NOMO-1 treated with dmso at 0.1 percent for 144 hours (cell line): ENCODE data around the gene AGAP3.
A peak's percentile ranks its signal among the peaks of the same experiment; 100 is the strongest.

Experiments
- DNase-seq: peaks from one replicate; lab custom pipeline; 2025; ENCODE audit not compliant: unreplicated experiment; lab: John Stamatoyannopoulos, UW

The AGAP3 gene

GRCh38 chr7:151073990-151074389 is 12.3 kb upstream of the AGAP3 start:
- DNase-seq, result no peak

DNA sequence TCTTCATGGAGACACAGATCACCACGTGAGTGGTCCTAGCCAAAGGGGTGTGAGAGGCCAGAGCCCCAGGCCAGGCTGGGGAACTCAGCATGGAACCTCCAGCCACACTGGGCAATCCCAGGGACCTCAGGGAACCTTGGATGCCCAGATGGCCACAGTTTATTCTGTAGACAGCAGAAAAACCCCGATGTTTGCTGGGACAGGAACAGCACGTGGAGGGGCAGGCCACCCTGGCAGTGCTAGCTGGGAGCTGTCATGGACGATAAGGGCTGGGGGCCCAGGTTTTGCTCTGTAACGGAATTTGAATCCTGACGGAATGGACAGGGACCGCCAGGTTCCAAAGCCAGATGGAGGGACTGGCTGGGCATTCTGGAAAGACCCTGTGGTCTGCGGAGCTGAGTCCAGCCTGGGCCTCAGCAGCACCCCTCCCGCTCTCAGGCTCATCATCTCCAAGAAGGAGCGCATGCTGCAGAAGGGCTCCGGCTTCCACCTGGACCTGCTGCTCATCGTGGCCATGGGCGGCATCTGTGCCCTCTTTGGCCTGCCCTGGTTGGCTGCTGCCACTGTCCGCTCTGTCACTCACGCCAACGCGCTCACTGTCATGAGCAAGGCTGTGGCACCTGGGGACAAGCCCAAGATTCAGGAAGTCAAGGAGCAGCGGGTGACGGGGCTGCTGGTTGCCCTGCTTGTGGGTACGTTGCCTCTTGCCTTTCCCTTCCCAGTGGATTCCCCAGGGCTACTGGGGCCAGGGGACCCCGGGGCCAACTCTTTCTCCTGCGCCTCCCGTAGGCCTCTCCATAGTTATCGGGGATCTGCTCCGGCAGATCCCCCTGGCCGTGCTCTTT is 11.2 kb upstream of the AGAP3 start:
- no peak for DNase-seq

- no peak for DNase-seq
Measured at GRCh38 chr7:151075662-151075971, 10.7 kb upstream of the AGAP3 start.

- no peak for DNase-seq
Measured at GRCh38 chr7:151075978-151076426, 10.3 kb upstream of the AGAP3 start.

GRCh38 chr7:151076863-151077704 is 9.2 kb upstream of the AGAP3 start:
- no peak for DNase-seq

GRCh38 chr7:151077705-151078232 is 8.5 kb upstream of the AGAP3 start:
- DNase-seq, result no peak

DNA sequence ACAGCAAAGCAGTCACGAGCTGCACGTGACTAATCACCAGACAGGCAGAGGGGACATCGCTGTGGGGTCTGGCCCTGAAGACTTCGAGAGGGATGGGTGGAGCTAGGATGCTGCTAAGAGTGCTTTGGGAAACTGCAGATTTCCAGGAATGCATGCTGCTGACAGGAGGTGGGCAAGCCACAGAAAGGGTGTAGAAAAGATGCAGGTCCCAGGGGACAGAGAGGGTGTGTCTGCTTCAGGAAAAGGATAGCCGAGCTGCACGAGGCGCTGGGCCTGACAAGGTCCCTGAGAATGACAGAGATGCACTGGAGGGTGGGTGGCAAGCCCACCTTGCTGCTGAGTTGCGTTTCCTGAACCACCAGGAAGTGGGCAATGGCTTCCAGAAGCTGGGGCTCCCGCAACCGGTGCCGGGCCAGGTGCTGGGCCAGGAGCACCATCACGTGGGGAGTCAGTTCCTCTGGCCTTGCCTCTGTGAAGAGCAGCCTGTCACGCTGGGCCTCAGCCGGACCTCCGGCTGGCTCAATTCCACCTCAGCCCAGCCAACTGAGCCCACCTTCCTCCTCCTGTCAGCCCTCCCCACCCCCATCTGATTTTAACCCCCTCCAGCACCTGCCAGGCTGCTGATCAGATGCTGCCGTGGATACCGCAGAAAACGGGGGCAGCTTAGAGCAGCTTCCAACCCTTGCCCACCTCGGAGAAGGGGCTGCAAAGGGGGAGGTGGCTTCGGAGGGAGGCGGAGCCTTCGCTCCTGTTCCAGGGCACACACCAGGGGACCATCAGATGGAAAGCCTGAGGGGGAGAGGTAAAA is 7.8 kb upstream of the AGAP3 start:
- no peak for DNase-seq

- no peak for DNase-seq
Measured at GRCh38 chr7:151079199-151079910, 6.9 kb upstream of the AGAP3 start.

- no peak for DNase-seq
Measured at GRCh38 chr7:151080067-151080521, 6.2 kb upstream of the AGAP3 start.

- DNase-seq, result peak; percentile 63
Measured at GRCh38 chr7:151080522-151081169, 5.6 kb upstream of the AGAP3 start, which contains the start of gene FASTK. Gene FASTK, minus strand, starts transcription at chr7:151080809. Its CDS starts 43 bp downstream, at chr7:151080766.

- no peak for DNase-seq
Measured at GRCh38 chr7:151081170-151082101, 4.8 kb upstream of the AGAP3 start.

- no peak for DNase-seq
Measured at GRCh38 chr7:151082141-151083070, 3.9 kb upstream of the AGAP3 start.

GRCh38 chr7:151083071-151083823 is 3.0 kb upstream of the AGAP3 start, which contains the start of gene TMUB1:
Gene TMUB1, minus strand, starts transcription at chr7:151083493. Its CDS starts 930 bp downstream, at chr7:151082563.
- DNase-seq, result no peak

DNA sequence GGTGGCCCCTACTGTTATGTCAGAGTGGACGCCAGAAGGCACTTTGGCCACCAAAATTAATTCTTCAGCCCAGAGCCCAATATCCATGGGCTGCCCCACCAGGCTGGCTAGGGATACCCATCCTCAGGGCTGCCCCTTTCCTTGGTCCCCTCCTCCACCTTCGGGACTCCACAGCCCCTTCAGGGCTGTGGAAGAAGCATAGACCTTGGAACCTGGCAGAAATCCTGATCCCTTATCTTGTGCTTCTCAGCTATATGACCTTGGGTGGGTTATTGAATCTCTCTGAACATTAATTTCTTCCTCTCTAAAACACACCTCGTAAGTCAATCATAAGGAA is 2.5 kb upstream of the AGAP3 start:
- no peak for DNase-seq

DNA sequence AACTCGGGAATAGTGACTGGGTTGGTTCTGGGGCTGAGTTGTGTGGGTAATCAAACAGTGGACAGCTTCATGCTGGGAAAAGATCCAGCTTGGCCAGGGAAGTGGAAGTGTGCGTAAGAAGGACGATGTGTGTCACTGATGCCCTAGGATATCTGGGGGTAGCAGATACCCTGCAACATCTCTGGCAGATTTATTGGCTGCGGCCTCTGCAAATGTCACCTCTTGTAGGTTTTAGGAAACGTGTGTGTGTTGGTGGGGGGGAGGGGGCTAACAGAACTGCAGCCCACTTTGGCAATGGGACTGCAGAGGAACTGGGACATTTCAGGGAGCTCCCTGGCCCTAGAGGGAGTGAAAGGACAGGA is 965 bp upstream of the AGAP3 start:
- DNase-seq, result no peak

DNA sequence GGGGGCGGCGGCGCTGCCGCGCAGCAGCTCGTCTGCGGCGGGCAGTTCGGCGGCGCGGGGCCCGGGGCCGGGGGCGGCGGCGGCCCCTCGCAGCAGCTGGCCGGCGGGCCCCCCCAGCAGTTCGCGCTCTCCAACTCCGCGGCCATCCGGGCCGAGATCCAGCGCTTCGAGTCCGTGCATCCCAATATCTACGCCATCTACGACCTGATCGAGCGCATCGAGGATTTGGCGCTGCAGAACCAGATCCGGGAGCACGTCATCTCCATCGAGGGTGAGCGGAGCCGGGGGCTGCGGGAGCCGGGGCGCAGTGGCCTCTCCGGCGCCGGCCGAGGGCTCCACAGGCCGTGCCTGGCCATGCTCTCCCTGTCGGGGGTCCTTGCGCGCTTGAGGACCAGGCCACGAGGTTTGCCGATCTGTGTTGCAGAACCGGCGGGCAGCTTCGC is 548 bp downstream of the AGAP3 start:
- DNase-seq, result no peak
